ENCODE results near the gene HEMGN.
"Not testable (repeated sequence)": the region's sequence is repeated elsewhere in the genome, so short reads cannot be mapped to it uniquely, and the experiment has no call there.

GRCh38 chr9:97950873-97951272 is 12.9 kb upstream of the HEMGN start:
- not testable (repeated sequence) for TF ChIP-seq CTCF (IDR thresholded peaks at IDR 0.05; ENCODE audit: insufficient read depth, low read length, poor library complexity, severe bottlenecking); EZH2phosphoT487 (conservative IDR thresholded peaks at IDR 0.05; ENCODE audit: low read length)

Measured in SU-DHL-6 (cell line).